ENCODE results near the gene UNC5B. TPM values are rescaled to one million over a fixed set of nuclear protein-coding genes. Genes with fewer than 3 reads are reported as not detected.

Gene UNC5B
- total RNA-seq, 1 experiment from 2014 or later, result 22.0 TPM

DNA sequence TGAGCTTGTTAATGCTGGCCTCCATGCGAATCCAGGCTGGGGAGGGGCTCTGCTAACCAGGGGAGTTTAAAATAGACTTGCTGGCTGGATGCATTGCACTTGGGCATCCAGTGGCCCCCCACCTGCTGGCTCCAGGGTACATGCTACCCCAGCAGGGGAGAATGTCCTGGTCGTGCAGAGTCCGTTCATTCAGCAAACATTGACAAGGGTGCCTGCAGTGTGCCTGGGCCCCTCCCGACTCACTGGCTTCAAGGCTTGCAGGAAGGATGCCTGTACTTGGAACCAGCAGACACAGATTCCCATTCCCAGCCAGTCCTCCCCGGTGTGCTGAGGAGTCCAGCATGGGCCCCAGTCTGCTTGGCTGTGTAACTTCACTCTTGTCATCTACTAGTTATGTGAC is 108.2 kb downstream of the UNC5B start:
- ChIA-PET RAD21 (ENCODE audit: low non-redundant PET in 1 of 2, low total read pairs in 2 of 2, uncharacterized antibody in 2 of 2, unreplicated experiment in 2 of 2) (interaction anchor here in 1 of 2 experiments (0.8 kb wide), 1 partner anchor 57 kb away, joined by 3 read pairs; no protein-coding TSS in a partner anchor), POLR2A (interaction anchor here (2.2 kb wide), 1 partner anchor 56 kb away, joined by 18 read pairs; no protein-coding TSS in a partner anchor), CTCF (interaction anchor here (1.4 to 4.1 kb wide), 7 partner anchors 53 to 418 kb away, joined by 3 to 22 read pairs (median 19); no protein-coding TSS in a partner anchor)
- intact Hi-C loops (cut with micrococcal nuclease), result no loop called here
- Histone ChIP-seq H3K9me2 (ENCODE audit: insufficient read depth) (no peaks in the 10 kb centered on the region), H3K4me2 (ENCODE audit: low read length) (peak overlapping the region; percentile 98), H3K9ac (ENCODE audit: low read length) (no peak overlapping the region), H2AFZ (ENCODE audit: low read depth, low read length, poor library complexity, severe bottlenecking) (no peak overlapping the region), H3K9me3 (ENCODE audit: control insufficient read depth in 1 of 2, insufficient read depth in 1 of 2, low read depth in 1 of 2, low read length in 2 of 2) (no peaks in the 10 kb centered on the region), H3K4me3 (replicated peaks in 1 of 2; ENCODE audit: low read depth in 1 of 2, low read length in 2 of 2) (no peak overlapping the region), H3K27ac (ENCODE audit: low read depth, low read length) (no peak overlapping the region), H3K36me3 (ENCODE audit: control insufficient read depth in 1 of 2, insufficient read depth in 2 of 2, low read length in 2 of 2) (no peaks in the 10 kb centered on the region), H3K79me2 (ENCODE audit: insufficient read depth, low read length) (no peaks in the 10 kb centered on the region), H3K4me1 (ENCODE audit: control insufficient read depth in 1 of 2, insufficient read depth in 2 of 2, low read length in 2 of 2) (peaks cover 4 to 13% of the 10 kb centered on the region in 2 experiments; a peak in 3 of 4 replicates), H3K27me3 (ENCODE audit: insufficient read depth, low read length) (no peaks in the 10 kb centered on the region), H4K20me1 (ENCODE audit: insufficient read depth) (no peaks in the 10 kb centered on the region)
- no peak for DNase-seq (ENCODE audit: low read depth, low spot score)
- no peak for ATAC-seq
- no TSS peak for BruUV-seq (replicated peaks)
- no peak for TF ChIP-seq EZH2 (IDR thresholded peaks at IDR 0.05)

DNA sequence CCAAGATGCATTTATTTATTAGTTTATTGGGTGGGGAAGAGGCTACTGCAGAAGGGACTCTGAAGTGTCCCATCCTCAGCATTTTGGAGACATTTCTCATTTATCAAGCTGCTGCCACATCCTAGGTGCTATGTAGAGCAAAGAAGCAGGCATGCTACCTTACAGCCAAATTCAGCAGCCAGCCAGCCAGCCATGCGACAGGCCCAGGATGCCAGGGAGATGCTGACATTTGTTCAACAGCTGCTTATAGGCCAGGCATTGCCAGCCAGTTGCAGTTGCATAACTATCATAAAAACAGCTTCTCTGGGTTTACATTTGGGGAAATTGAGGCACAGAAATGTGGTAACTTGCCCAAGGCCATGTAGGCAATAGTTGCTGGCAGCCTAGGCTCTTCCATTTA is 109.0 kb downstream of the UNC5B start:
- POLR2A ChIA-PET, result no interaction called here
- no peaks in the 10 kb centered on the region for H3K27me3 ChIP-seq (ENCODE audit: insufficient read depth, low read length)
- RAD21 ChIA-PET (ENCODE audit: low non-redundant PET in 1 of 2, low total read pairs in 2 of 2, uncharacterized antibody in 2 of 2, unreplicated experiment in 2 of 2), result no interaction called here
- H3K4me1 ChIP-seq (ENCODE audit: control insufficient read depth in 1 of 2, insufficient read depth in 2 of 2, low read length in 2 of 2), result peaks cover 4 to 13% of the 10 kb centered on the region in 2 experiments; a peak in 3 of 4 replicates
- no peak for DNase-seq (ENCODE audit: low read depth, low spot score)
- no peak overlapping the region for H2AFZ ChIP-seq (ENCODE audit: low read depth, low read length, poor library complexity, severe bottlenecking)
- no peak overlapping the region for H3K9ac ChIP-seq (ENCODE audit: low read length)
- H3K36me3 ChIP-seq (ENCODE audit: control insufficient read depth in 1 of 2, insufficient read depth in 2 of 2, low read length in 2 of 2), result no peaks in the 10 kb centered on the region
- no peak overlapping the region for H3K4me3 ChIP-seq (replicated peaks in 1 of 2; ENCODE audit: low read depth in 1 of 2, low read length in 2 of 2)
- H4K20me1 ChIP-seq (ENCODE audit: insufficient read depth), result no peaks in the 10 kb centered on the region
- TF ChIP-seq TCF7L2 (IDR thresholded peaks at IDR 0.05; ENCODE audit: borderline replicate concordance, extremely low read depth, insufficient read depth, insufficient read length), result no peak
- TF ChIP-seq, protein P1, sequence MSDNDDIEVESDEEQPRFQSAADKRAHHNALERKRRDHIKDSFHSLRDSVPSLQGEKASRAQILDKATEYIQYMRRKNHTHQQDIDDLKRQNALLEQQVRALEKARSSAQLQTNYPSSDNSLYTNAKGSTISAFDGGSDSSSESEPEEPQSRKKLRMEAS (IDR thresholded peaks at IDR 0.05), result no peak
- TF ChIP-seq FOSL1 (IDR thresholded peaks at IDR 0.05; ENCODE audit: low read depth), result no peak
- TF ChIP-seq ZNF274 (IDR thresholded peaks at IDR 0.05; ENCODE audit: low read depth, low read length), result no peak
- no peak for TF ChIP-seq CEBPB (IDR thresholded peaks at IDR 0.05; ENCODE audit: low read depth)
- TF ChIP-seq EZH2 (IDR thresholded peaks at IDR 0.05), result no peak
- no peak for TF ChIP-seq ELF1 (IDR thresholded peaks at IDR 0.05; ENCODE audit: borderline replicate concordance, low read depth)
- TF ChIP-seq, protein P2, sequence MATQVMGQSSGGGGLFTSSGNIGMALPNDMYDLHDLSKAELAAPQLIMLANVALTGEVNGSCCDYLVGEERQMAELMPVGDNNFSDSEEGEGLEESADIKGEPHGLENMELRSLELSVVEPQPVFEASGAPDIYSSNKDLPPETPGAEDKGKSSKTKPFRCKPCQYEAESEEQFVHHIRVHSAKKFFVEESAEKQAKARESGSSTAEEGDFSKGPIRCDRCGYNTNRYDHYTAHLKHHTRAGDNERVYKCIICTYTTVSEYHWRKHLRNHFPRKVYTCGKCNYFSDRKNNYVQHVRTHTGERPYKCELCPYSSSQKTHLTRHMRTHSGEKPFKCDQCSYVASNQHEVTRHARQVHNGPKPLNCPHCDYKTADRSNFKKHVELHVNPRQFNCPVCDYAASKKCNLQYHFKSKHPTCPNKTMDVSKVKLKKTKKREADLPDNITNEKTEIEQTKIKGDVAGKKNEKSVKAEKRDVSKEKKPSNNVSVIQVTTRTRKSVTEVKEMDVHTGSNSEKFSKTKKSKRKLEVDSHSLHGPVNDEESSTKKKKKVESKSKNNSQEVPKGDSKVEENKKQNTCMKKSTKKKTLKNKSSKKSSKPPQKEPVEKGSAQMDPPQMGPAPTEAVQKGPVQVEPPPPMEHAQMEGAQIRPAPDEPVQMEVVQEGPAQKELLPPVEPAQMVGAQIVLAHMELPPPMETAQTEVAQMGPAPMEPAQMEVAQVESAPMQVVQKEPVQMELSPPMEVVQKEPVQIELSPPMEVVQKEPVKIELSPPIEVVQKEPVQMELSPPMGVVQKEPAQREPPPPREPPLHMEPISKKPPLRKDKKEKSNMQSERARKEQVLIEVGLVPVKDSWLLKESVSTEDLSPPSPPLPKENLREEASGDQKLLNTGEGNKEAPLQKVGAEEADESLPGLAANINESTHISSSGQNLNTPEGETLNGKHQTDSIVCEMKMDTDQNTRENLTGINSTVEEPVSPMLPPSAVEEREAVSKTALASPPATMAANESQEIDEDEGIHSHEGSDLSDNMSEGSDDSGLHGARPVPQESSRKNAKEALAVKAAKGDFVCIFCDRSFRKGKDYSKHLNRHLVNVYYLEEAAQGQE (IDR thresholded peaks at IDR 0.05; ENCODE audit: low read depth), result no peak
- no peak for TF ChIP-seq EGR1 (IDR thresholded peaks at IDR 0.05; ENCODE audit: low read depth)
- TF ChIP-seq SRF (IDR thresholded peaks at IDR 0.05; ENCODE audit: low read depth), result no peak
- TF ChIP-seq, protein P3, sequence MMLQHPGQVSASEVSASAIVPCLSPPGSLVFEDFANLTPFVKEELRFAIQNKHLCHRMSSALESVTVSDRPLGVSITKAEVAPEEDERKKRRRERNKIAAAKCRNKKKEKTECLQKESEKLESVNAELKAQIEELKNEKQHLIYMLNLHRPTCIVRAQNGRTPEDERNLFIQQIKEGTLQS (IDR thresholded peaks at IDR 0.05), result no peak
- intact Hi-C loops (cut with micrococcal nuclease), result no loop called here
- H3K4me2 ChIP-seq (ENCODE audit: low read length), result no peak overlapping the region
- H3K9me2 ChIP-seq (ENCODE audit: insufficient read depth), result no peaks in the 10 kb centered on the region
- ATAC-seq, result no peak
- no peaks in the 10 kb centered on the region for H3K79me2 ChIP-seq (ENCODE audit: insufficient read depth, low read length)
- no peaks in the 10 kb centered on the region for H3K9me3 ChIP-seq (ENCODE audit: control insufficient read depth in 1 of 2, insufficient read depth in 1 of 2, low read depth in 1 of 2, low read length in 2 of 2)
- CTCF ChIA-PET, result interaction anchor here (4.1 kb wide), 1 partner anchor 387 kb away, joined by 22 read pairs; no protein-coding TSS in a partner anchor
- no TSS peak for BruUV-seq (replicated peaks)
- no peak overlapping the region for H3K27ac ChIP-seq (ENCODE audit: low read depth, low read length)

Data from HCT116 (cell line).